ENCODE results near the gene M1AP. TPM values are rescaled to one million over a fixed set of nuclear protein-coding genes. Genes with fewer than 3 reads are reported as not detected.

The M1AP gene
- polyA plus RNA-seq, 1 donor (not counting 4 experiments of a cell fraction or from before 2014, with no cell fraction given), result 0.21 TPM

- TF ChIP-seq EZH2 (IDR thresholded peaks at IDR 0.05; ENCODE audit: low read length) (no peak), CTCF (optimal IDR thresholded peaks at IDR 0.05 in 1 of 3, IDR thresholded peaks at IDR 0.05 in 1 of 3, conservative IDR thresholded peaks at IDR 0.05 in 1 of 3; ENCODE audit: extremely low read depth in 1 of 3, insufficient read depth in 2 of 3, low read length in 3 of 3) (no peak)
- Histone ChIP-seq H3K9me3 (ENCODE audit: control insufficient read depth, low read depth, low read length) (no peaks in the 10 kb centered on the region), H3K9ac (ENCODE audit: control insufficient read depth, extremely low read depth, insufficient read depth, low read length) (no peak overlapping the region), H3K4me2 (ENCODE audit: control insufficient read depth, extremely low read depth, insufficient read depth, low read depth, low read length) (no peak overlapping the region), H3K4me1 (ENCODE audit: control insufficient read depth, extremely low read depth, insufficient read depth, low read length) (peaks cover 2% of the 10 kb centered on the region), H3K4me3 (ENCODE audit: control insufficient read depth in 2 of 3, extremely low read depth in 1 of 3, insufficient read depth in 2 of 3, low read depth in 1 of 3, low read length in 3 of 3) (no peak overlapping the region), H3K27me3 (ENCODE audit: control insufficient read depth, extremely low read depth, insufficient read depth, low read length) (no peaks in the 10 kb centered on the region), H3K36me3 (ENCODE audit: control insufficient read depth in 2 of 2, extremely low read depth in 1 of 2, insufficient read depth in 2 of 2, low read length in 2 of 2) (no peaks in the 10 kb centered on the region), H4K20me1 (ENCODE audit: control insufficient read depth, extremely low read depth, insufficient read depth, low read length) (no peaks in the 10 kb centered on the region), H2AFZ (ENCODE audit: control insufficient read depth, low read length) (no peak overlapping the region), H3K27ac (ENCODE audit: control insufficient read depth, insufficient read depth, low read length) (no peak overlapping the region), H3K79me2 (ENCODE audit: control insufficient read depth, insufficient read depth, low read length) (no peaks in the 10 kb centered on the region), H3K9me1 (ENCODE audit: control insufficient read depth, extremely low read depth, insufficient read depth, low read length) (no peaks in the 10 kb centered on the region)
- FAIRE-seq (no peak), DNase-seq (ENCODE audit: low read depth, low spot score) (no peak)
- dilution Hi-C loops (cut with MboI; ENCODE audit: extremely low pct_ligation_motif_present, low sequenced_read_pairs), result no loop called here
These were observed 50.7 kb downstream of the M1AP start for GRCh38 chr2:74597410-74597809.

- TF ChIP-seq CTCF (optimal IDR thresholded peaks at IDR 0.05 in 1 of 3, IDR thresholded peaks at IDR 0.05 in 1 of 3, conservative IDR thresholded peaks at IDR 0.05 in 1 of 3; ENCODE audit: extremely low read depth in 1 of 3, insufficient read depth in 2 of 3, low read length in 3 of 3) (no peak), EZH2 (IDR thresholded peaks at IDR 0.05; ENCODE audit: low read length) (no peak)
- Histone ChIP-seq H3K4me1 (ENCODE audit: control insufficient read depth, extremely low read depth, insufficient read depth, low read length) (no peaks in the 10 kb centered on the region), H3K9me3 (ENCODE audit: control insufficient read depth, low read depth, low read length) (no peaks in the 10 kb centered on the region), H3K79me2 (ENCODE audit: control insufficient read depth, insufficient read depth, low read length) (no peaks in the 10 kb centered on the region), H2AFZ (ENCODE audit: control insufficient read depth, low read length) (no peak overlapping the region), H3K9ac (ENCODE audit: control insufficient read depth, extremely low read depth, insufficient read depth, low read length) (no peak overlapping the region), H3K4me2 (ENCODE audit: control insufficient read depth, extremely low read depth, insufficient read depth, low read depth, low read length) (no peak overlapping the region), H4K20me1 (ENCODE audit: control insufficient read depth, extremely low read depth, insufficient read depth, low read length) (no peaks in the 10 kb centered on the region), H3K9me1 (ENCODE audit: control insufficient read depth, extremely low read depth, insufficient read depth, low read length) (no peaks in the 10 kb centered on the region), H3K4me3 (ENCODE audit: control insufficient read depth in 2 of 3, extremely low read depth in 1 of 3, insufficient read depth in 2 of 3, low read depth in 1 of 3, low read length in 3 of 3) (no peak overlapping the region), H3K36me3 (ENCODE audit: control insufficient read depth in 2 of 2, extremely low read depth in 1 of 2, insufficient read depth in 2 of 2, low read length in 2 of 2) (no peaks in the 10 kb centered on the region), H3K27me3 (ENCODE audit: control insufficient read depth, extremely low read depth, insufficient read depth, low read length) (no peaks in the 10 kb centered on the region), H3K27ac (ENCODE audit: control insufficient read depth, insufficient read depth, low read length) (no peak overlapping the region)
- FAIRE-seq (no peak), DNase-seq (ENCODE audit: low read depth, low spot score) (no peak)
- dilution Hi-C loops (cut with MboI; ENCODE audit: extremely low pct_ligation_motif_present, low sequenced_read_pairs), result no loop called here
These were observed 51.5 kb downstream of the M1AP start for GRCh38 chr2:74596584-74596983.
